Epithelial cell of alveolus of lung (primary cell): ENCODE measurements around the gene COL23A1. TPM values are rescaled to one million over a fixed set of nuclear protein-coding genes. Genes with fewer than 3 reads are reported as not detected.

Experiments
- total RNA-seq: library from RNA; depleted of rRNA; stranded (reverse); fragments of >200 nt; gene quantifications from 2 replicates; pipeline ENCODE4 v1.2.1, GENCODE V29; 2015

COL23A1 gene
- not detected in 2 replicates for total RNA-seq

DNA sequence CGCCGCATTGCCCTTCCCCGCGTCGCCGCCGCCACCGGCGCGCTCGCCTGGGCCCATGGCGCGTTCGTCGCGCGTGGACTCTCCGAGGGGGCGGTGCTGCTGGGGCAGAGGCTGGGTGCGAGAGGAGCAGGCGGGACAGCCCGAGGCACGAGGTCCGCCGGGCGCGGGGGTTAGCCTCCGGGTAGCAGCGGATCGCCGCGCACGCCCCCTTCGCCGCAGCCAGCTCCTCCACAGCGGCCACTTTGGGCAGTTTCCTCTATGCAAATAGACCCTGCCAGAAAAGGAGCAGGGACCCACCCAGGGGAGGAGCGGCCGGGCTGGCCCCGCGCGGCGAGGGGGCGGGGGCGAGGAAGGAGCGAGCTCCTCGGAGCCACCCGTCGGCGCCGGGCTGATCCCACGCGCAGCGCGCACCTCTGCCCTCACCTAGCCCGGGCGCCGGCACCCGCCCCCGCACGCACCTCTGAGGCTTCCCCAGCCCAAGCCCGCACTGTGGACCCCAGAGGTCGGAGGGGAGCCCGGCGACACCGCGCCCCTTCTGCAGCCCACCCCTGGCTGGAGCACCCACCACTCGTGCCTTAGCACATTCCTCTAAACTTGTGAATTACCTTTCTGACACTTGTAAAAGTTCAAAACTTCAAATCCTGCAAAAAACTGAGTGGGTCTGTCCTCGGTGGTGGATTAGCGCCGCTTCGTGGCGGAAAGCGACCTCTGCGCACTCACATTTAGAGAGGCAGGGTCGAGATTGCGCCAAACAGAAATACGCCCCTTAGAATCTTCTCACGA lies at the start of gene COL23A1:
Gene COL23A1, minus strand, starts transcription at position 253 of the 783 bp plus-strand sequence.

DNA sequence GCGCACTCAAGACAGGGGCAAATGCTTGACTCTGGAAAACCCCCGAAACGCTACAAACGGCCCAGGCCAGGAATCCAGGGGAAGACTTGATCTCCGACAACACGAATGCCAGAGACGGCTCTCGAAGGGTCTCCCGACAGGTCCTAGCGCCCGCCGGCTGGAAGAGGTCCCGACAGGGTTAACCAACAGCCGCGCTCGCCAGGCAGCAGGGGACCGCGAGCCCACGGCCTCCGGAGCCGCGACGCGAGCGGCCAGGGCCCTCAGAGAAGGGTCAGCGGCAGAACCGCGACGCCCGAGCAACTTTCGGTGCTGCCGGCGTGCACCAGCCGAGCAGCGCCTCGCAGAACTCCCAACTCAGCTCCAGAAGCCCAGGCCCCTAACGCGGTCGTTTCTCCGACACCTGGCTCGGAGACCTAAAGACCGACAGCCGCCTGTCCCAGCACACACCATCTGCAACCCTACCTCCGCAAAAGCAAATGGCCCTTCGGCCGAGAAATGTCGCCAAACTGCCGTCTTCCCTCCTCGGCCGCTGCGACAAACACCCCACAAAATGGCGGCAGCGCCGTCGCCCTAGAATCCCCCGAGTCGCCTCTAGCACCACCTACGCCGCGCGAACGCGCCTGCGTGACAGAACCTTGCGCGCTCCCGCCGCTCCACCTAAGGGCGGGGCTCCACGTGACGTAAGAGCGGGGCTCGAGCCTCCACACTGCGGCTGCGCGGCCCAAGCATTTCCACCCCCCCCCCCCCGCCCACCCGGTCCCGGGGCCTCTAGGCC lies 36.5 kb upstream of the COL23A1 start, which contains the start of gene CLK4:
Gene CLK4, minus strand, starts transcription at position 567 of the 775 bp plus-strand sequence. CDS start 3,634 bp downstream, outside the sequence.

DNA sequence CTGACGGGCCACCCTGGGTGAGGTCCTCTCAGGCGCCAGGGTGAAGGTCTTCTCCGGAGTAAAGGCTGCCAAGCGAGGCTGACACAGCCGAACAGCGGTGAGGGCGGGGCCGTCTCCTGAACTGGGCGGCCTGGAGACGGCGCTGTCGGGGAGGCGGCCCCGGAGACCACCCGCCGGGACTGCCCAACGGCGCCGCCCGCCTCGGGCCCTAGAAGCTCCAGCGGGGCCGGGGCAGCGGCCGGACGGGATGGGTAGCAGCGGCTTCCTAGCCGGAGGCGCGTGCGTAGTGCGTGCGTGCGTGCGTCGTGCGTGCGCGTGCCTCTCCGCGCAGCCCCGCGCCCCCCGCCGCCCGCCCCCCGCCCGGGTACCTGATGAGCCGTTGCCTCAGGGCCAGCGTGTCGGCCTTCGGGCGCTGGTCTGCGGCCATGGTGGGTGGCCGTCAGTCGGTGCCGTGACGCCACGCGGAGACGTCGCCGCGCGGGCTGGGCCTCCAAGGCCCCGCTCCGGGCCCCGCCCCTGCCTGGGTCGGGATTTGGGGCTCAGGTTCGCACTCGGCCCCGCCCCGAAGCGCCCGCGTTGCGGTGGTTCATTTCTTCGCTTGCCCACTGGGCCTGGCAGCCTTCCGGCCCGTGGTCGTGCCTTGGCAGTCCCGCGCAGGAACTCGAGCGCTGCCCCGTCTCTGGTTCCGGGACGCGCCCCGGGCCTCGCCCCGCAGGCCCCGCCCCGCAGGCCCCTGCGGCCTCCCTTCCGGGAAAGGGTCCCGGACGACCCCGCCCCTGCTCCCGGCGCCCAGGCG lies 357.9 kb downstream of the COL23A1 start, which contains the start of gene PHYKPL:
Gene PHYKPL, minus strand, starts transcription at position 679 of the 796 bp plus-strand sequence. Its CDS starts 252 bp downstream, at position 427.

DNA sequence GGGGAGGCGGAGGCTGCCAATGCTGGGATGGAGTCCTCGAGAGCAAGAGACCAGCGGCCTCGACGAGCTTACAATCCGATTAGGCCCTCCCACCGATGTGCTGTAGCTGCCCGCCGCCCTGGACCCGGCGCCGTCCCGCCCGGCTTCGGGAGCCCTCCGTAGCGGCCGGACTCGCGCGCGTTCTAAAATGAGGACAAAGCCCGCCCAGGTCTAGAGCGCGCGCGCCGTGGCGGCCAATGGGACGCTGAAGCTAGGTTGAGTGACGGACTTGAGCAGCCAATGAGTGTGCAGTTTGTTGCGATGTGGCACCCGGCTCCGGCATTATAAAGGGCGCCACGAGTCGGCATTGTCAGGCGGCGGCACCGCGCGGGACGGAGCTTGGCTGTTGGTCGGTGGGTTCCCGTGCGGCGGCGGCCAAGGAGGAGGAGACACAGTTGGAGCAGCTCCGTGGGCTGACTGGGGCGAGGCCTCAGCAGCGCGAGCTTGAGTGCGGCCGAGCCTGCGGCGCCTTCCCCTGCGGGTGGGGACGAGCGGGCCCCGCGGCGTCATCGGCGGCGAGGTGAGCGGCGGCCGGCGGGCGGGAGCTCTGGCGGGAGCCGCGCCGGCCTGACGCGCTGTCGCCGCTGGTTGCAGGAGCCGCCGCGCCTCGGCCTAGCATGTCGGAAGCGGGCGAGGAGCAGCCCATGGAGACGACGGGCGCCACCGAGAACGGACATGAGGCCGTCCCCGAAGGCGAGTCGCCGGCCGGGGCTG lies 385.8 kb downstream of the COL23A1 start, which contains the start of gene HNRNPAB:
Gene HNRNPAB, plus strand, starts transcription at position 352 of the 753 bp plus-strand sequence. Its CDS starts 305 bp downstream, at position 657.

Other genes with a start within 250 kb of the COL23A1 start
- gene CLK4, start 36.7 kb upstream of the COL23A1 start, total RNA-seq = 5.2 and 22.4 TPM in 2 replicates
- gene ZNF354A, start 140.3 kb upstream of the COL23A1 start, total RNA-seq = 5.0 and 8.9 TPM in 2 replicates